ENCODE measurements around the gene COL25A1. TPM values are rescaled to one million over a fixed set of nuclear protein-coding genes. Genes with fewer than 3 reads are reported as not detected.

Gene COL25A1
- total RNA-seq, 1 donor from 2014 or later, result 10.4 TPM

- Mint-ChIP-seq H3K9me3 (ENCODE audit: unreplicated experiment) (no peaks in the 10 kb centered on the region), H3K27me3 (ENCODE audit: low read depth, unreplicated experiment) (no peaks in the 10 kb centered on the region), H3K4me3 (ENCODE audit: unreplicated experiment) (no peak overlapping the region), H3K4me1 (ENCODE audit: low read depth, unreplicated experiment) (peaks cover 3% of the 10 kb centered on the region), H3K36me3 (ENCODE audit: low read depth, unreplicated experiment) (no peaks in the 10 kb centered on the region), H3K27ac (ENCODE audit: unreplicated experiment) (no peak overlapping the region)
- Histone ChIP-seq H3K79me2 (ENCODE audit: insufficient read depth, low read length) (no peaks in the 10 kb centered on the region), H3K9me3 (ENCODE audit: insufficient read depth, low read depth, low read length) (no peaks in the 10 kb centered on the region), H3K27me3 (ENCODE audit: insufficient read depth, low read length) (no peaks in the 10 kb centered on the region), H3K4me1 (ENCODE audit: insufficient read depth, low read length) (no peaks in the 10 kb centered on the region), H2AFZ (ENCODE audit: low read depth, low read length) (no peak overlapping the region), H4K20me1 (ENCODE audit: insufficient read depth, low read length) (no peaks in the 10 kb centered on the region), H3K36me3 (ENCODE audit: insufficient read depth, low read length) (no peaks in the 10 kb centered on the region), H3K4me3 (ENCODE audit: insufficient read depth, low read depth, low read length) (no peak overlapping the region), H3K4me2 (ENCODE audit: low read length) (no peak overlapping the region), H3K27ac (ENCODE audit: low read depth, low read length) (no peak overlapping the region), H3K9ac (ENCODE audit: low read length) (no peak overlapping the region)
- TF ChIP-seq EZH2 (IDR thresholded peaks at IDR 0.05; ENCODE audit: insufficient read depth, low read length), result no peak
- no peak for TF ChIP-seq CTCF (IDR thresholded peaks at IDR 0.05; ENCODE audit: insufficient read depth, low read depth, low read length)
- DNase-seq (ENCODE audit: low read depth) (no peak), FAIRE-seq (no peak)
Observed at GRCh38 chr4:108840426-108840975, 462.0 kb downstream of the COL25A1 start.

GRCh38 chr4:108839333-108839732 lies 463.1 kb downstream of the COL25A1 start:
- Mint-ChIP-seq H3K4me1 (ENCODE audit: low read depth, unreplicated experiment) (peaks cover 9% of the 10 kb centered on the region), H3K4me3 (ENCODE audit: unreplicated experiment) (no peak overlapping the region), H3K36me3 (ENCODE audit: low read depth, unreplicated experiment) (no peaks in the 10 kb centered on the region), H3K27me3 (ENCODE audit: low read depth, unreplicated experiment) (no peaks in the 10 kb centered on the region), H3K9me3 (ENCODE audit: unreplicated experiment) (no peaks in the 10 kb centered on the region), H3K27ac (ENCODE audit: unreplicated experiment) (no peak overlapping the region)
- no peak for DNase-seq (ENCODE audit: low read depth)
- H3K36me3 ChIP-seq (ENCODE audit: insufficient read depth, low read length), result no peaks in the 10 kb centered on the region
- H3K27ac ChIP-seq (ENCODE audit: low read depth, low read length), result no peak overlapping the region
- H3K79me2 ChIP-seq (ENCODE audit: insufficient read depth, low read length), result no peaks in the 10 kb centered on the region
- peaks cover 4% of the 10 kb centered on the region for H3K4me1 ChIP-seq (ENCODE audit: insufficient read depth, low read length)
- H3K27me3 ChIP-seq (ENCODE audit: insufficient read depth, low read length), result no peaks in the 10 kb centered on the region
- no peak overlapping the region for H3K4me3 ChIP-seq (ENCODE audit: insufficient read depth, low read depth, low read length)
- H4K20me1 ChIP-seq (ENCODE audit: insufficient read depth, low read length), result no peaks in the 10 kb centered on the region
- no peak overlapping the region for H3K9ac ChIP-seq (ENCODE audit: low read length)
- H3K4me2 ChIP-seq (ENCODE audit: low read length), result no peak overlapping the region
- FAIRE-seq, result no peak
- H2AFZ ChIP-seq (ENCODE audit: low read depth, low read length), result no peak overlapping the region
- TF ChIP-seq CTCF (IDR thresholded peaks at IDR 0.05; ENCODE audit: insufficient read depth, low read depth, low read length) (no peak), EZH2 (IDR thresholded peaks at IDR 0.05; ENCODE audit: insufficient read depth, low read length) (no peak)
- H3K9me3 ChIP-seq (ENCODE audit: insufficient read depth, low read depth, low read length), result no peaks in the 10 kb centered on the region

GRCh38 chr4:108838451-108838850 lies 464.0 kb downstream of the COL25A1 start:
- H3K4me3 Mint-ChIP-seq (ENCODE audit: unreplicated experiment), result no peak overlapping the region
- H2AFZ ChIP-seq (ENCODE audit: low read depth, low read length), result no peak overlapping the region
- FAIRE-seq (no peak), DNase-seq (ENCODE audit: low read depth) (no peak)
- H3K4me2 ChIP-seq (ENCODE audit: low read length), result no peak overlapping the region
- H3K4me1 ChIP-seq (ENCODE audit: insufficient read depth, low read length), result peaks cover 13% of the 10 kb centered on the region
- H3K27me3 ChIP-seq (ENCODE audit: insufficient read depth, low read length), result no peaks in the 10 kb centered on the region
- no peaks in the 10 kb centered on the region for H4K20me1 ChIP-seq (ENCODE audit: insufficient read depth, low read length)
- H3K9me3 Mint-ChIP-seq (ENCODE audit: unreplicated experiment), result no peaks in the 10 kb centered on the region
- no peak overlapping the region for H3K4me3 ChIP-seq (ENCODE audit: insufficient read depth, low read depth, low read length)
- H3K36me3 ChIP-seq (ENCODE audit: insufficient read depth, low read length), result no peaks in the 10 kb centered on the region
- H3K27ac Mint-ChIP-seq (ENCODE audit: unreplicated experiment), result no peak overlapping the region
- H3K79me2 ChIP-seq (ENCODE audit: insufficient read depth, low read length), result no peaks in the 10 kb centered on the region
- no peak overlapping the region for H3K27ac ChIP-seq (ENCODE audit: low read depth, low read length)
- H3K27me3 Mint-ChIP-seq (ENCODE audit: low read depth, unreplicated experiment), result no peaks in the 10 kb centered on the region
- no peak overlapping the region for H3K9ac ChIP-seq (ENCODE audit: low read length)
- TF ChIP-seq CTCF (IDR thresholded peaks at IDR 0.05; ENCODE audit: insufficient read depth, low read depth, low read length) (no peak), EZH2 (IDR thresholded peaks at IDR 0.05; ENCODE audit: insufficient read depth, low read length) (no peak)
- H3K9me3 ChIP-seq (ENCODE audit: insufficient read depth, low read depth, low read length), result no peaks in the 10 kb centered on the region
- peaks cover 18% of the 10 kb centered on the region for H3K4me1 Mint-ChIP-seq (ENCODE audit: low read depth, unreplicated experiment)
- H3K36me3 Mint-ChIP-seq (ENCODE audit: low read depth, unreplicated experiment), result no peaks in the 10 kb centered on the region

Measured in astrocyte (in vitro differentiated cells and primary cell).